Activated gamma-delta T cell treated with Interleukin-2 at 50 U/mL for 16 hours (primary cell): ENCODE measurements around the gene PRKD3.
"Not testable (repeated sequence)": the region's sequence is repeated elsewhere in the genome, so short reads cannot be mapped to it uniquely, and the experiment has no call there.

Experiments used
- DNase-seq: peaks from one replicate; pipeline ENCODE4 v3.0.0-alpha.2; 2020

PRKD3 gene

DNA sequence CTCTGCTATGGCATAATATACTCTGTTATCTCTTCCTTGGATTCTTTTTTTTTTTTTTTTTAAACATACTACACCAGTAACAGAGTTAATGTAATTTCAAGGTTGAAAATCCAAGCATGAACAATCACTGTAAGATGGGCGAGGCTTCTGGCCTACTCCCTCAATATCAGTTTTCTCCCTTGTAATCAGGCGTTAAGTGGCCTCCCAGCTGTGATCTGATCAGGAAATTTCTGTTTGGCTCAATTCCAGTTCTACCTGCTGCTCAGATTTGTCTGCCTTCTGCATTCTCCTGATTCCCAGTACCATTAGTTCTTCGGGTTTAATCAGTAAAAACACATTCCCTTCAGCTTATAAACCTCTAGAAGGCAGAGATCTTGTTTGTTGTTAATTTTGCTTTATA lies 18.6 kb downstream of the PRKD3 start:
- DNase-seq: no peak

DNA sequence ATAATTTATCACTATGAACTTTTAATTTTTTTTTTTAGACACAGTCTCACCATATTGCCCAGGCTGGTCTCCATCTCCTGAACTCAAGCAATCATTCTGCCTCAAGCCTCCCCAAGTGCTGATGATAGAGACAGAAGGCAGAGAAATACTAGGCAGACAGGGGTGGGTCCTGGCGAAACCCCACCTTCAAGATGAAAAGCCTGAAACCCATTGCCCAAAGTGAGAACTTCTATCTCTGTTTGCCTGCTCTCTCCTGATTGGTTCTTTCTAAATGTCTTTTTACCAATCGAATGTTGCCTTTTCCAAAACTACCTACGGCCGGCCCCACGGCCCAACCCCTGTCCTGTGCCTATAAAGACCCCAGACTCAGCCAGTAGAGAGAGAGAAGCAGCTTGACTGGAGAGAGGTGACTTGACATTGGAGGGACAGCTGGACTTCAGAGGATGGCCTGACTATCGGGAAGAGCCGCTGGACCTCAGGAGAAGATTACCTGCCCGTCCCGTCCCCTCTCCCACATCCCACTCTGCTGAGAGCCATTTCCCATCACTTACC lies 21.9 kb downstream of the PRKD3 start:
- no peak for DNase-seq

DNA sequence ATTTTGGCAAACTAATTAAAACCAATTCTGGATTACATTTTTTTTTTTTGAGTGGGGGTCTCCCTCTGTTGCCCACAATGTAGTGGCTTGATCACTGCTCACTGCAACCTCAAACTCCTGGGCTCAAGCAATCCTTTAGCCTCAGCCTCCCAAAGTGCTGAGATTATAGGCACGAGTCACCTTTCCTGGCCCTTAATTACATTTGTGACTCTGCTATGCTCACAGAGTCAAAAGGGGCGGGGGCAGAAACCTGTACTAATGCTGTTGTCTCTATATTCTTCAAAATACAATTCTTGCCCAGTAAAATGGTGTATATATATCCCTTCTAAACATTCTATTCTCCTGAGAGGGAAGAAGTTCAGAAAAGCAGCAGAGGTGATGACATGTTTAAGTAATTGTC lies 23.2 kb downstream of the PRKD3 start:
- no peak for DNase-seq

DNA sequence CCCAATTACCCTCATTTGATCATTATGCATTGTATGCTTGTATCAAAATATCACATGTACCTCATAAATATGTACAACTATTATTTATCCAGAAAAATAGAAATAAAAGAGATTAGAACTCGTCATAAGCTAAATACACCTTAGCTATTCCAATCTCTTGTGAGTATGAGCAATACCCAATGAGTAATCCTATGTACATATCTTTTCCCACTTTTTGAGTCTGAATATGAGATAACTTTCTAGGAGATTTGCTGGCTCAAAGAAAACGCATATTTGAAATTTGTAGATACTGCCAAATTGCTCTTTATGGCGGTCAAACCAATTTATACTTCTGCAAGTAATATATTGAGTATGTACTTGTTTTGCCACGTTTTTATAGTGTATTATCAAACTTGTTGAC lies 24.1 kb downstream of the PRKD3 start:
- DNase-seq: no peak

DNA sequence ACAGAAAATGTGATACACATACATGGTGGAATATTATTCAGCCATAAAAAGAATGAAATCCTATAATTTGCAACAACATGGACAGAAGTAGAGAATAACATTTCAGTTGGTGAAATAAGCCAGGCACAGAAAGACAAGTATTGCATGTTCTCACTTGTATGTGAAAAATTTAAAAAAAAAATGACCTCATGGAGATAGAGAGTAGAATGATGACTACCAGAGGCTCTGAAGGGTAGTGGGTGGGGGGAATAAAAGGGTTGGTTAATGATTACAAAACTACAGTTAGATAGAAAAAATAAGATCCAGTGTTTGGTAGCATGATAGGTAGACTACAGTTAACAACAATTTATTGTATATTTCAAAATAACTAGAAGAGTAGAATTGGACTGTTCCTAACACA lies 24.5 kb downstream of the PRKD3 start:
- no peak for DNase-seq

DNA sequence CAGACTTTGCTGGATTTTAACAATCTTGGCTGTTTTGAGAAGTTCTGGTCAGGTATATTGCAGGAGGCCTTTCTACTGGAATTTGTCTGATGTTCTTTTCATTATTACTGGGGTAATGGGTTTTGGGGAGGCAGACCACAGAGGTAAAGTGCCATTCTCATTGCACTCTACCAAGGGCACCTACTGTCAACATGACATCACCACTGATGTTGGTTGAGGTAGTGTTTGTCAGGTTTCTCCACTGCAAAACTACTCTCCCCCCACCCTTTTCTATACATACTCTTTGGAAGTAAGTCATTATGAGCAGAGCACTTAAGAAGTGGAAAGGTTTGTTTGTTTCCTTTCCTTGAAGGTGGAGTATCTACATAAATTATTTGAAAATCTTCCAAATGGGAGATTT lies 27.0 kb downstream of the PRKD3 start:
- no peak for DNase-seq

DNA sequence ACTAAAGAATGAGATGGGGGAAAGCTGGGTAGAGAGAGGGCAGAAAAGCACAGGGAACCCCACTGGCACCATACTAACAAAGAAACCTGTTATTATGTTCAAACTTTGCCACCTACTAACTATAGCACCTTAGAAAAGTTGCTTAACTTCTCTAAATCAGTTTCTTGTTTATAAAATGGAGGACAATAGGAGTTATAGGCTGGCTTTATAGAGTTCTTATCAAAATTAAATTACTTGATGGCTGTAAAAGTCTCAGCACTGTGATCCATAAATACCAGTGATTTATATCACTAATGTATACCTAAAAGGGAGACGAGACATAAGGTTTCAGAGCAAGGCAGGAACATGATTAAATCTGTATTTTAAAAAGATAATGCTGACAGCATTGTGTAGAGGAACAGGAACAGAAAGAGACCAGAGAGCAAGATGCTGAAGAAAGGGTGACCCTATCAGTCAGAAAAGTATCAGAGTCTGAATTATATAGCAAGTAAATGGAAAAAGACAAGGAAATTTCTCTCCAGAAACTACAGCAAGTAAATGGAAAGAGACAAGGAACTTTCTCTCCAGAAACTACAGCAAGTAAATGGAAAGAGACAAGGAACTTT lies 29.1 kb downstream of the PRKD3 start:
- DNase-seq: no peak

DNA sequence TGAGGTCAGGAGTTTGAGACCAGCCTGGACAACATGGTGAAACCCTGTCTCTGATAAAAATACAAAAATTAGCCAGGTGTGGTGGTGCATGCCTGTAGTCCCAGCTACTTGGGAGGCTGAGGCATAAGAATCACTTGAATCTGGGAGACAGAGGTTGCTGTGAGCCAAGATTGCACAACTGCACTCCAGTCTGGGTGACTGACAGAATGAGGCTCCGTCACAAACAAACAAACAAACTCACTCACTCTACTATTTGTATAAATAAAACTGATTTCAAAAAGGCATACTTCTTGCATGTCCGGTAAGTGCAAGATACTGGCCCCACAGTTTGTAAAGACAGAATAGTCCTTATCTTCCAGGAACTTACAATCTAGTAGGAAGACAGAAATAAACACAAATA lies 29.8 kb downstream of the PRKD3 start:
- DNase-seq: not testable (repeated sequence)

DNA sequence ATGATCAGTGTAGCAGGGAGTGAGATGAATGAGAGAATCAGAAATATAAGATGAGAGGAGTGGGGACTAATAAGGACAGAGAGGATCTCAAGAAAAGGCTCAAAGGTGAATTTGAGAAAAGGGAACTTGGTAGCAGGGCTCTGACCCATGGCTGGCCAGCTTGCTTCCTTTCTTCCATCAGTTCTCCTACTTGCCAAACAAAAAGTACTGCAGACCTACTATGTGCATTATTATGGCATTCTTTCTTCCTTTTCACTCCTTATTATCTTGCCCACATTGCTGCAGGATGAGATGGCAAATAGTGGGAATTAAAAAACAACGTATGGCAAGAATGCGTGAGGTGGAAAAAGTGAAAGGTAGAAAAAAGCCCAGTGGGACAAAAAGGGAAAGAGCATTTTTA lies 33.0 kb downstream of the PRKD3 start:
- no peak for DNase-seq

DNA sequence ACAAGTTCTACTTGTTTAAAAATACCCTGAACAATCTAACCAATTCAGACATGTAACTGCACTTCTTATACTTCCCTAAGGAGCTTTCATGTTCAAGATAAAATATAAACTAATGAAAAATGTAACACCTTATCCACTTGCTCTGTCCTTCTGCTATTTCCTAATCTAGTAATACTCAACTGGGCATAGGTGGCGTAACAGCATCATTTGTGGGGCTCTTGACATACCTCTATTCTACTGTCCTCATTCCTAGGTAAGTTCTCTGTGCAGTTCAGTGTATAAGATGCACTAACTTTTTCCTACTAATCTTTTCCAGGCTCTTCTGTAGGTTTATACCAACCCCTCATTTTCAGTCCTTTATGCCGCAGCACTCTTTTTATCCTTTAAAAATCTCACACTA lies 36.7 kb downstream of the PRKD3 start:
- DNase-seq: no peak

DNA sequence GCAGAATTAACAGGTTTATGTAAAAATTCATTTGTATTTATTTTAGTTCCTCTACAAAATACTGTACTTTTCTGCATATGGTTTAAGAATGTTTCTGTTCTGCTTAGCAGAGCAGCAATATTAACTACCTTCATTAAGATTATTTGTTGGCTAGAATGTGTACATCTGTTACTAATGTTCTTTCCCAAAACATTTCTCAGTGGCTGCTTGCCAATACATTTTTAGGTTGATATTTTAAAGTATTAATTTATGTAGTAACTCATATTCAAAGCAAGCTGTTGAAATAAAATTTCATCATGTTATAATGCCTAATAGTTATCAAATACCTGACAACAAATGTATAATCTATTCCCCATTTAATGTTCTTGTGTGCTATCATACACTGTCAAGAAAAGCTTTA lies 40.3 kb downstream of the PRKD3 start:
- no peak for DNase-seq

DNA sequence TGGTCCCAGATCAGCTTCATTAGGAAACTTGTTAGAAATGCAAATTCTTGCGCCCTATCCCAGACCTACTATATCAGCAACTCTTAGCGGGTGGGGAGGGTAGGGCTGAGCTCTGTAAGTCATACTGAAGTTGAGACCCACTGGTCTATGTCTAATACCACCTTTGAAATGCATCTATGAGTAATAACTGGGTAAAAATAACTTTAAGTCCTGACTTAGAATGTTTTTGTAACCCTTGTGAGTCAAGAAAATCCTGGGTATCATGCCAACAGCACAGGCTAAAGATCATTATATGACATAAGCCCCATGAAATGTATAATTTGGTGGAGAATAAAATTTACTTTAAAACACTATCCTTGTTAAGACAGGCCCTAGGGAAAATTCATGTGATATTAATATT lies 41.4 kb downstream of the PRKD3 start:
- no peak for DNase-seq

DNA sequence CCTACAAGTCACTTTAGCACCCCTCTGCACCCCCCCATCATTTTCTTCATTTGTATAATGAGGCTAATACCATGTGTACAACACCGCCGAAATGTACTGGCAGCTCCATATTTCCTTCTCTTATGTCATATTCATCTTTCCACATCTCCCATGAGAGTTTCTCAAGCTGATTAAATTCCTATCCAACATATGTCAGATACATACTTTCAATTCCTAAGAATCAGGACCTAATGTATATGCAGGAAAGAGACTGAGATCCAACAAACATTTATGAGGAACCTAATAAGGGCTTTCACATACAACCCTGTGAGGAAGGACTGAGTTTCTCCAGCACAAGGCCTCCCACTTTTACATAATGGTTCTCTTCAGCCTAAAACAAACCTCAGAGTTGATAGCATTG lies 41.9 kb downstream of the PRKD3 start:
- no peak for DNase-seq

DNA sequence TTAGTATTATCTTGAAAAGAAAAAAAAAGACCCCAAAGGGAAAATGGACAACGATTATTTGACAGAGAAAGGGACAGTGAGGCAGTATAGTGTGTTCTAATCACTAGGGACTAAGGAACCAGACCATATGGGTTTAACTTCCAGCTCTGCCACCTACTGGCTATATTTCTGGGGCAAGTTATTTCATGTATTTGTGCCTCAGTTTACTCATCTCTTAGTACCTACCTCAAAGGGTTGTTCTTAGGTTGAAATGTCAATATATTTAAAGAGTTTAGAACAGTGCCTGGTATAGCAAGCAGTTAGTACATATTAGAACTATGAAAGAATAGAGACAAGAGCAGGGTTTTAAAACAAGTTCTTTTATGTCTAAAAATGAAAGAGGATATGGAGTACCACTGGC lies 42.7 kb downstream of the PRKD3 start:
- DNase-seq: no peak

DNA sequence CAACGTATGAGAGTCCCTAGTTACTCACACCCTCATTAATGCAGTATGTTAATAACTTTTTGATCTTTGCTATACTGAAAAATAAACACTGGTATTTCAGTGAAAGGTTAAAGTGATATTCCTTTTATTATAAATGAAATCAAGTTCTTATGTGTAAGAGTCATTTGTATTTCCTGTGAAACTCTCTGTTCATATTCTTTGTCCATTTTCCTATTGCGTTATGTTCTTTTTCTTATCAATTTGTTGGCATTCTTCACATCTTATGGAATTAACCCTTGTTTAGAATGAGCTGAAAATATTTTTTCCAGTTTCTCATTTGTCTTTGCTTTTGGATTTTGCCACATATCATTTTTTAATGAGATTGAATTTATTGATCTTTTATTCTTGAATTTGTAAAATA lies 48.3 kb downstream of the PRKD3 start:
- no peak for DNase-seq
